H1 (cell line): ENCODE results near the gene ST8SIA2. TPM values are rescaled to one million over a fixed set of nuclear protein-coding genes. Genes with fewer than 3 reads are reported as not detected.

ENCODE experiments used
- EGR1 ChIP-seq: IDR thresholded peaks from 2 replicates; pipeline ENCODE4 v1.6.1; 2011; ENCODE audit warnings: low read depth, low read length, borderline replicate concordance
- GTF2F1 ChIP-seq: IDR thresholded peaks from 2 replicates; pipeline ENCODE4 v1.6.1; 2012; ENCODE audit warnings: low read depth, low read length, improper control_type of control experiment, borderline replicate concordance
- KDM4A ChIP-seq: IDR thresholded peaks from one replicate; pipeline ENCODE4 v1.7.1; 2012; ENCODE audit warnings: low read depth, mild to moderate bottlenecking, moderate library complexity, low read length, inconsistent platforms; ENCODE audit not compliant: severe bottlenecking
- NANOG ChIP-seq: IDR thresholded peaks from 2 replicates; pipeline ENCODE4 v1.6.1; 2011; ENCODE audit warnings: low read length, low read depth, mild to moderate bottlenecking, inconsistent platforms; ENCODE audit not compliant: insufficient read depth, poor library complexity, severe bottlenecking
- RNF2 ChIP-seq: fragments of 200-900, 300-1000 bp; sonication (generic); IDR thresholded peaks from 2 replicates; pipeline ENCODE4 v1.7.1; 2016; ENCODE audit warnings: borderline replicate concordance, low read depth, mild to moderate bottlenecking, antibody characterized with exemption, low read length; ENCODE audit not compliant: poor library complexity, severe bottlenecking; ENCODE audit errors: missing control alignments
- SUZ12 ChIP-seq: fragments of 200-600 bp; sonication (generic); IDR thresholded peaks from 2 replicates; pipeline ENCODE4 v1.6.1; 2012; ENCODE audit warnings: mild to moderate bottlenecking, inconsistent platforms, low read length, moderate library complexity, mixed read lengths
- TEAD4 ChIP-seq: IDR thresholded peaks from 2 replicates; pipeline ENCODE4 v1.6.1; 2012; ENCODE audit warnings: low read depth, low read length, inconsistent platforms, mixed read lengths
- polyA plus RNA-seq, 7 experiments: library from polyadenylated mRNA; depleted of rRNA in 3 of 7; stranded (reverse) in 5 of 7; unstranded in 2 of 7; fragments of >200 nt in 5 of 7; fragments of 200-250 nt in 2 of 7; gene quantifications; 1 replicate in 5 of 7; 2 replicates in 1 of 7; 4 replicates in 1 of 7; pipeline versions ENCODE4 v1.2.1 to v1.2.3, GENCODE V29; 2011 to 2013; ENCODE audit warnings: missing spikeins in 2 of 7, mixed read lengths in 2 of 7
- total RNA-seq: library from RNA; stranded (reverse); fragmentation: NEBNext Ultra II Directional; extraction: Animal tissue kit (Norgen Biotek cat#: 25700); gene quantifications from 2 replicates; pipeline ENCODE4 v1.2.1, GENCODE V29; 2021
- TF ChIP-seq, protein P1 (sequence below): IDR thresholded peaks from 2 replicates; pipeline ENCODE4 v1.6.1; 2012; ENCODE audit warnings: low read length, inconsistent platforms
- TF ChIP-seq, protein P2 (sequence below): IDR thresholded peaks from 2 replicates; pipeline ENCODE4 v1.6.1; 2012; ENCODE audit warnings: inconsistent platforms

The ST8SIA2 gene
- total and polyA plus RNA-seq, 2 of the 8 experiments (the other 6 are each of a cell fraction or from before 2014, with no cell fraction given) = 3.0 to 4.5 TPM

DNA sequence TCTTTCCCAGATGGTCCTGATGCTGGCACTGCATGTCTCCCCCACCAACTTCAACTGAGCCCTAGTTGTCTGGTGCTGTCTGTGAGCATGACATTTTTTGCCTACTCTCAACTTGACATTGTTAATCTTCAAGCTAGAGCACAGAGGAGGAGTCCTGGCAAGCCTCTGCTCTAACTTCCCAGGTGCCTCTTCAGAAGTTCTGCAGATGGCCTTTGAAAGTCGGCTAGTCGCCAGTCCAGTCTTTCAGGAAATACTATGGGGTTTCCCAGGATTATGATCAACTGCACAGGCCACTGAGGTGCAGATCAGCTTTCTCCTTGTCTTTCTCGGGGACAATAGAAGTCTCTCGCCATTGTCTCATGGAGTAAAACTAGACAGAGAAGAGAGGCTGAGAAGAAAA lies 86.7 kb downstream of the ST8SIA2 start (continued):
- TF ChIP-seq RNF2 (no peak), GTF2F1 (no peak), SUZ12 (no peak), TEAD4 (no peak), EGR1 (no peak), KDM4A (no peak), NANOG (no peak)
- TF ChIP-seq, protein P1, sequence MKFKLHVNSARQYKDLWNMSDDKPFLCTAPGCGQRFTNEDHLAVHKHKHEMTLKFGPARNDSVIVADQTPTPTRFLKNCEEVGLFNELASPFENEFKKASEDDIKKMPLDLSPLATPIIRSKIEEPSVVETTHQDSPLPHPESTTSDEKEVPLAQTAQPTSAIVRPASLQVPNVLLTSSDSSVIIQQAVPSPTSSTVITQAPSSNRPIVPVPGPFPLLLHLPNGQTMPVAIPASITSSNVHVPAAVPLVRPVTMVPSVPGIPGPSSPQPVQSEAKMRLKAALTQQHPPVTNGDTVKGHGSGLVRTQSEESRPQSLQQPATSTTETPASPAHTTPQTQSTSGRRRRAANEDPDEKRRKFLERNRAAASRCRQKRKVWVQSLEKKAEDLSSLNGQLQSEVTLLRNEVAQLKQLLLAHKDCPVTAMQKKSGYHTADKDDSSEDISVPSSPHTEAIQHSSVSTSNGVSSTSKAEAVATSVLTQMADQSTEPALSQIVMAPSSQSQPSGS = no peak
- TF ChIP-seq, protein P2, sequence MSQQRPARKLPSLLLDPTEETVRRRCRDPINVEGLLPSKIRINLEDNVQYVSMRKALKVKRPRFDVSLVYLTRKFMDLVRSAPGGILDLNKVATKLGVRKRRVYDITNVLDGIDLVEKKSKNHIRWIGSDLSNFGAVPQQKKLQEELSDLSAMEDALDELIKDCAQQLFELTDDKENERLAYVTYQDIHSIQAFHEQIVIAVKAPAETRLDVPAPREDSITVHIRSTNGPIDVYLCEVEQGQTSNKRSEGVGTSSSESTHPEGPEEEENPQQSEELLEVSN = no peak
